Lung (tissue), 12 donors: Measurements from ENCODE around the gene ATG4B. TPM values are rescaled to one million over a fixed set of nuclear protein-coding genes. Genes with fewer than 3 reads are reported as not detected.
"Not testable (repeated sequence)": the region's sequence is repeated elsewhere in the genome, so short reads cannot be mapped to it uniquely, and the experiment has no call there.

Source experiments
- ATAC-seq: fragments of 200-7000 bp; cut with Tn5 transposase; one replicate; pipeline ENCODE4 v1.9.1; 2020; ENCODE audit warnings: moderate number of reproducible peaks; ENCODE audit not compliant: insufficient read depth, low FRiP score
- DNase-seq, 3 donors: peaks; one replicate each; pipeline ENCODE4 v3.0.0-alpha.2; 2013 to 2017
- H3K27ac ChIP-seq, 2 donors: one replicate each; pipeline ENCODE4 v1.5.1; 2013; ENCODE audit warnings: mild to moderate bottlenecking in 2 of 2, moderate library complexity in 2 of 2, control low read depth in 1 of 2, inconsistent platforms in 1 of 2, low read depth in 1 of 2, low read length in 1 of 2
- H3K27me3 ChIP-seq, 3 donors: one replicate each; pipeline ENCODE4 v1.5.1; 2013; ENCODE audit warnings: low read length in 2 of 3; ENCODE audit not compliant: control insufficient read depth in 3 of 3, insufficient read depth in 3 of 3
- H3K36me3 ChIP-seq, 4 donors: one replicate each; pipeline ENCODE4 v1.5.1; 2013; ENCODE audit warnings: low read length in 4 of 4, mild to moderate bottlenecking in 1 of 4, moderate library complexity in 1 of 4; ENCODE audit not compliant: control insufficient read depth in 4 of 4, insufficient read depth in 4 of 4
- H3K4me1 ChIP-seq, 5 donors: one replicate each; pipeline ENCODE4 v1.5.1; 2013; ENCODE audit warnings: low read length in 5 of 5, mild to moderate bottlenecking in 2 of 5, moderate library complexity in 1 of 5; ENCODE audit not compliant: control insufficient read depth in 5 of 5, insufficient read depth in 5 of 5
- H3K4me3 ChIP-seq: one replicate; pipeline ENCODE4 v1.5.1; 2013; ENCODE audit warnings: mild to moderate bottlenecking, control low read depth, moderate library complexity
- H3K9ac ChIP-seq, 2 donors: one replicate each; pipeline ENCODE4 v1.5.1; 2013; ENCODE audit warnings: low read length in 2 of 2, control low read depth in 1 of 2; ENCODE audit not compliant: insufficient read depth in 1 of 2
- H3K9me3 ChIP-seq, 4 donors: one replicate each; pipeline ENCODE4 v1.5.1; 2013; ENCODE audit warnings: low read length in 3 of 4, mild to moderate bottlenecking in 1 of 4, moderate library complexity in 1 of 4; ENCODE audit not compliant: control insufficient read depth in 4 of 4, insufficient read depth in 3 of 4
- CTCF ChIP-seq: IDR thresholded peaks from 2 replicates; pipeline ENCODE4 v1.5.1; 2012; ENCODE audit warnings: mild to moderate bottlenecking; ENCODE audit errors: control extremely low read depth, extremely low read depth
- WGBS, 2 donors: extraction: QIAGEN DNeasy Blood & Tissue Kit; methylation state at CpG; one replicate each; pipeline ENCODE4 v1.1.7; 2013; 5-methylcytosine and 5-hydroxymethylcytosine counted together
- polyA plus RNA-seq, 2 donors: library from polyadenylated mRNA; stranded (reverse); fragments of 200-250 nt; gene quantifications; one replicate each; pipeline ENCODE4 v1.2.1, GENCODE V29; 2013
- total RNA-seq, 2 donors: library from RNA; depleted of rRNA in 1 of 2; stranded (reverse); fragments of >200 nt in 1 of 2; gene quantifications; one replicate each; pipeline ENCODE4 v1.2.1, GENCODE V29; 2014 to 2021
- donor health status: control.
- donor health status: control.
- donor health status: Bipolar disorder and iron deficiency.
- donor health status: healthy.
- donor health status: DM: yes; HTN: yes; CAD: no.

The ATG4B gene
- total and polyA plus RNA-seq, 4 donors: 45.1 to 74.9 (median 62.0) TPM

- Histone ChIP-seq H3K9ac (no peak overlapping the region), H3K27me3 (no peaks in the 10 kb centered on the region), H3K4me3 (no peak overlapping the region), H3K9me3 (no peaks in the 10 kb centered on the region), H3K36me3 (peaks cover 11 to 53% (median 32%) of the 10 kb centered on the region in 4 donors), H3K4me1 (no peaks in the 10 kb centered on the region), H3K27ac (no peak overlapping the region)
- WGBS, 2 donors: 67 to 70% methylated on average over 26 of the region's 26 CpGs
- DNase-seq (peak; percentile 79 to 86 (median 86)), ATAC-seq (no peak)
- TF ChIP-seq CTCF: no peak
Measured at GRCh38 chr2:241659150-241659739, 21.8 kb downstream of the ATG4B start.

GRCh38 chr2:241660593-241661213 lies 23.2 kb downstream of the ATG4B start:
- ATAC-seq: no peak
- WGBS, 2 donors: 93 to 97% methylated on average over 14 of the region's 14 CpGs
- DNase-seq: no peak
- H3K27me3 ChIP-seq: no peaks in the 10 kb centered on the region
- no peak overlapping the region for H3K9ac ChIP-seq
- no peak overlapping the region for H3K4me3 ChIP-seq
- H3K27ac ChIP-seq: no peak overlapping the region
- no peak for TF ChIP-seq CTCF
- H3K36me3 ChIP-seq: peaks cover 4 to 41% (median 29%) of the 10 kb centered on the region in 4 donors
- no peaks in the 10 kb centered on the region for H3K9me3 ChIP-seq
- H3K4me1 ChIP-seq: no peaks in the 10 kb centered on the region

GRCh38 chr2:241662731-241663130 lies 25.2 kb downstream of the ATG4B start:
- 92 to 96% methylated on average over 24 of the region's 24 CpGs for WGBS, 2 donors
- H3K27me3 ChIP-seq, H3K27ac ChIP-seq, DNase-seq, H3K9ac ChIP-seq, ATAC-seq, H3K4me1 ChIP-seq, H3K9me3 ChIP-seq, H3K4me3 ChIP-seq: not testable (repeated sequence)
- H3K36me3 ChIP-seq: peaks cover 0 to 42% (median 23%) of the 10 kb centered on the region in 4 donors

- no peak overlapping the region for H3K9ac ChIP-seq
- no peaks in the 10 kb centered on the region for H3K27me3 ChIP-seq
- H3K9me3 ChIP-seq: no peaks in the 10 kb centered on the region
- TF ChIP-seq CTCF: no peak
- no peak overlapping the region for H3K27ac ChIP-seq
- no peak for ATAC-seq
- DNase-seq: no peak
- H3K4me3 ChIP-seq: no peak overlapping the region
- H3K4me1 ChIP-seq: peaks cover 0 to 8% (median 0%) of the 10 kb centered on the region in 5 donors
- peaks cover 4 to 45% (median 22%) of the 10 kb centered on the region in 4 donors for H3K36me3 ChIP-seq
- 89 to 91% methylated on average over 23 of the region's 23 CpGs for WGBS, 2 donors
Measured at GRCh38 chr2:241665731-241666440, 28.4 kb downstream of the ATG4B start.
